NCI-H2029 (cell line): ENCODE data around the gene C19orf44.
A peak's percentile ranks its signal among the peaks of the same experiment; 100 is the strongest.
"Not testable (repeated sequence)": the region's sequence is repeated elsewhere in the genome, so short reads cannot be mapped to it uniquely, and the experiment has no call there.

ENCODE experiments used
- DNase-seq: peaks from one replicate; lab custom pipeline; 2025; lab: John Stamatoyannopoulos, UW

Gene C19orf44

DNA sequence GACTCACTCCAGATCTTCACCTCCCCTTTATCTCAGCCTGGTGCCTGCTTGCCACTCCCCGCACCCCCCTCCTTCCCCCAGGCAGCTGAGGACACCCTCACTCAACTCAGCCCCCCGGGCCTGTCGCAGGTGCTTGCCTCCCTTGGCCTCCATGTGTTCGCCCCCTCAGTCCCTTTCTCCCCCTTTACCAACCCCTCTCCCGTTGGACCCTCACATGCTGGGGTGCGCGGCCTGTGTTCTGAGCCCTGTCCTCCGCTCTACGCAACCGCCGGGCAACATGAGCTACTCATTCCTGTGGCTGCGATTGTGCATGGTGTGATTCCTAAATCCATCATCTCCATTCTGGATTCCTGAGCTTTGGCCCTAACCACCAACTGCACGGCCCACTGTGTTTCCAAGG lies 40.9 kb downstream of the C19orf44 start:
- DNase-seq: no peak

- no peak for DNase-seq
Measured at GRCh38 chr19:16540948-16541347, 44.8 kb downstream of the C19orf44 start.

DNA sequence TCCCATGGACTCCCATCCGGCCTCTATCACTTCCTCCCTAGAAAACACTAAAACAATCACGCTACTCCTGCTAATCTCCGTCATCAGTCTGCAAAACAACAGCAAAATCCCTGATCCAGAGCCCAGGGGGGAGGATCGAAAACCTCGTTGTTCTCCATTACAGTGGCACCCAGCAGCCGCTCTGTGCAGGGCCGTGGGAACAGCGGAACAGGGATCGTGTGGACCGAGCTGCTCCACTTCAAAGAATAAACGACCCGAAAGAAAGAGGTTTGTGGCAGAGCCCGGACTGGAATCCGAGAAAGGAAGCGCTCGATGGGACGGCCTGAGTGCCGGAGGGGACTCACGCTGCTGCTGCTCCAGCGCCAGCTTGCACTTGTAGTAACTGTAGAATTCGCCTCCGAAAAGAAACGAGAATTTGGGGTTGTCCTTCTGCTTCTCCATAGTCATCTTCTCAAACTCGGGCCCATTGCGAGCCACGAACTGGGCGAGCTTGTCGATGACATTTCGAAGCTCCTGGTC lies 45.4 kb downstream of the C19orf44 start:
- no peak for DNase-seq

GRCh38 chr19:16542045-16542909 lies 46.1 kb downstream of the C19orf44 start, which contains the start of gene CHERP:
CHERP (minus strand) TSS chr19:16542437; CDS start chr19:16542378, 59 bp downstream.
- peak; percentile 95 for DNase-seq

- DNase-seq: no peak
Measured at GRCh38 chr19:16542910-16543472, 46.8 kb downstream of the C19orf44 start.

DNA sequence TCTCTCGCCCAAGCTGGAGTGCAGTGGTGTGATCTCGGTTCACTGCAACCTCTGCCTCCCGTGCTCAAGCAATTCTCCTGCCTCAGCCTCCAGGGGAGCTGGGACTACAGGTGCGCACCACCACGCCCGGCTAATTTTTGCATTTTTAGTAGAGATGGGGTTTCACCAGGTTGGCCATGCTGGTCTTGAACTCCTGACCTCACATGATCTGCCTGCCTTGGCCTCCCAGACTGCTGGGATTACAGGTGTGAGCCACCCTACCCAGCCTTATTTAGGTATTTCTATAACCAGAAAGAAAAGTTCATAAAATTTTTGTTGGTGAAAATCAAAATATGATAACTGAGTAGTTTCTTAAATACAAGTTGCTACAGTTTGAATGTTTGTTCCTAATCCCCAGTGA lies 47.5 kb downstream of the C19orf44 start:
- DNase-seq: not testable (repeated sequence)

DNA sequence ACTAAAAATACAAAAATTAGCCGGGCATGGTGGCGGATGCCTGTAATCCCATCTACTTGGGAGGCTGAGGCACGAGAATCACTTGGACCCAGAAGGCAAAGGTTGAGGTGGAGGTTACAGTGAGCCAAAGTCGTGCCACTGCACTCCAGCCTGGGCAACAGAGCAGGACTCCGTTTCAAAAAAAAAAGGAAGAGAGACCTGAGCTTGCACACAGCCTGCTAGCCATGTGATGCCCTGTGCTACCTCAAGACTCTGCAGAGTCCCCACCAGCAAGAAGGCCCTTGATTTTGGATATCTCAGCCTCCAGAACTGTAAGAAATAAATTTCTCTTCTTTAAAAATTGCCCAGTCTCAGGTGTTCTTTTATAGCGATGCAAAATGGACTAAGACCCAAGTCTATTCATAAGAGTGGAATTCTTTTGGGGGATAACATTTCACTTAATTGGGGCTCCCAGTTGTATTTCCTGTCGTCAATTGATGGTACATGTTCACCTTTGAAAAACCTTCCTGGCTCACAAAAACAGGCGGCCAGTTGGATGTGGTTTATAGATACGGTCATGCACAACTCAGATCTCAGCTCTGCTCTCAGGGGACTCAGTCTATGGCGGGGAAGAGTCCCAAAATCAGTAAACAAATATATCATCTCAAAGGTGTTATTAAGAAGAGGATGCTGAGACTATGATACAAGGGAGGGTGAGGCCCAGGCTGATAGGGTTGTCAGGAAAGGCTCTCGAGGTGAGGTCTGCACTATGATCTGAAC lies 48.5 kb downstream of the C19orf44 start:
- DNase-seq: no peak

DNA sequence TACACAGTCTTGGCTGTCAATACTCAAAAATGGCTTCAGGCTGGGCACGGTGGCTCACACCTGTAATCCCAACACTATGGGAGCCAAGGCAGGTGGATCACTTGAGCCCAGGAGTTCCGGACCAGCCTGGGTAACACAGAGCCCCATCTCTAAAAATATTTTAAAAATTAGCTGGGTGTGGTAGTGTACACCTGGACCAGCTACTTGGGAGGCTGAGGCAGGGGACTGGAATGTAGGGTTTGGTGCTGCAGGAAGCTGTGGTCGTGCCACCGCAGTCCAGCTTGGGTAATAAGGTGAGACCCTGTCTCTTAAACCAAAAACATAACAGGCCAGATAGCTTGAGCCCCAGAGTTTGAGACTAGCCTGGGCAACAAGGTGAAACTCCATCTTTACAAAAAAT lies 52.8 kb downstream of the C19orf44 start:
- DNase-seq: no peak

DNA sequence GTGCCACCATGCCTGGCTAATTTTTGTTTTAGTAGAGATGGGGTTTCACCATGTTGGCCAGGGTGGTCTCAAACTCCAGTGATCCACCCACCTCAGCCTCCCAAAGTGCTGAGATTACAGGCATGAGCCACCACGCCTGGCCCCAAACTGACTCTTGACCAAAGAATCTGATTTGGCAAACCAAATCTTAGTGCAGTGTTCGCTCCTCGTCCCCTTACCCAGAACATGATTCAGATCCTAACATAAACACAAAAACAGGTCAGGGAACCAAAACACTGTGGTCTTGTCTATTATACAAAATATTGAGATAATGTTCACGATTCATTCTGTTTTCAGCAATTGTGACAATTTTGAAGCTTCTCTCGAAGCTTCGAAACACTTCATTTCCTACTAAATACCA lies 55.7 kb downstream of the C19orf44 start:
- DNase-seq: not testable (repeated sequence)

DNA sequence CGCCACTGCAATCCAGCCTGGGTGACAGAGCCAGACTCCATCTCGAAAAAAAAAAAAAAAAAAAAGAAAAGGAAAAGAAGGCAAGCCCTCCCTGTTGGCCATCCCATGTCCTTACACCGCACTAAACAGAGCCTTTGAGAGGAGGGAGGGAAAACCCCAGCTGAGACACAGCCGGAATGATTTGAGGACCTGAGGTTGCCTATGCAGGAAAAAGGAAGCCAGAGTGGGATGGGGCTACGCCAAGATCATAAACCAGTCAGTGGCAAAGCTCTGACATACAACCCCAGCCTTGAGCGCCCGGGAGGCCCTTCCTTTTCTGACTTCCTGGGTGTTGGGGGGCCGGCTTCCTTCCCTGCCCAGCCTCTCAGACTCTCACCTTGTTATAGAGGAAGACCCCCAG lies 58.6 kb downstream of the C19orf44 start:
- DNase-seq: no peak

DNA sequence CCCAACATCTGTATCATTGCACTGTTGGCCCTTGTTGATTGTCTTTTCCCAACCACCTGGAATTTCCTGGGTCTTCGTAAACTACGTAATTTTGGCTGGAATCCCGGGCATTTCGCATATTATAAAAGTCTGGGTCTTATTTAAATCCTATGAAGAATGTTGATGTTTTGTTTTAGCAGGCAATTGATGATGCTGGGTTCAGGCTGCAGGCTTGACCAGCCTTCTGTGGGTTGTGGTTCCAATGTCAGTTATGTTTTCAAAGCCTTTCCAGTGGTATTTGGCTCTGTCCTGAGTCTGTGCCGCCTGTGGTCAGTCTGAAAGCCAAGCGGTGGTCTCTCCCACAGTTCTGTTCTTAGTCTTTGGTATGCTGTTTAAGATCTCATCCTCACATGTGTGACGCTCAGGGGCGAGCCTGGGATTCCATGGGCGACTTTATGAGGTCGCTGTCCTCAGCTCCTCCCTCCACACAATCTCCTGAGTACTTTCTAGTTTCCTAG lies 63.6 kb downstream of the C19orf44 start:
- DNase-seq: no peak

- DNase-seq: no peak
Measured at GRCh38 chr19:16561382-16561781, 65.2 kb downstream of the C19orf44 start.

- no peak for DNase-seq
Measured at GRCh38 chr19:16562608-16563025, 66.4 kb downstream of the C19orf44 start.

- no peak for DNase-seq
Measured at GRCh38 chr19:16564842-16565241, 68.6 kb downstream of the C19orf44 start.

DNA sequence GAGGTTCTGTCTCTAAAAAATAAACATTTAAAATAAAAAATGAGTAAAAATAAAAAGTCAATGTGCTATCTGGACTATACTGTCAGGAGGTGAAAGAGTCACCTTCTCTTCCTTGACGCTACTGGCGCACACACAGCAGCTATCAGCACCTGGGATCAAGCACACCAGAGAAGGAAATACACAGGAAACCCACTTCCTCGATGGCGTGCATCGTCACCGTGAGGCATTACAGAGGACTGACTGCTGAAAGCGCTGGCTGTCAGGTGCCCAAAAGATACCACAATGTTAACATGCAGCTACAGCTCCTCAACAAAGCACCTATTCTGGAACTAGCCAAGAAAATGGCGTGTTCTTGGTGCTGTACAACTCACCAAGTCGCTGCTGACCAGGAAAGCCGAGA lies 70.0 kb downstream of the C19orf44 start:
- DNase-seq: no peak

DNA sequence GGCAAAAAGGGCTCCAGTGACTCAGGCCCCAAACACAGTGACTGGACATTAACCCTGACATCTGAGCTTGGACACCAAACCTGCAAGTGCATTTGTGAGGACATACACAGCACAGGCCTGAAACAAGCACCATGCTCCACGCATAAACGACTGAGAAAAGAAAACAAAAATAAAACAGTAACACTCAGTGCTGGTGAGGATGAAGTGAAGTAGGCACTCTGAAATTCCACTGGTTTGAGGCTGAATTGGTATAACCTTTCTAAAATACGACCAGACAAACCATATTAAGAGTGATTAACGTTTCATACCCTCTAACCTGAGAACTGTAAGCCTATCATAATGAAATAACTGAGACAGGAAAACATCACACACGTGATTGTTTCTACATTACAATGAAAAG lies 70.5 kb downstream of the C19orf44 start:
- no peak for DNase-seq

DNA sequence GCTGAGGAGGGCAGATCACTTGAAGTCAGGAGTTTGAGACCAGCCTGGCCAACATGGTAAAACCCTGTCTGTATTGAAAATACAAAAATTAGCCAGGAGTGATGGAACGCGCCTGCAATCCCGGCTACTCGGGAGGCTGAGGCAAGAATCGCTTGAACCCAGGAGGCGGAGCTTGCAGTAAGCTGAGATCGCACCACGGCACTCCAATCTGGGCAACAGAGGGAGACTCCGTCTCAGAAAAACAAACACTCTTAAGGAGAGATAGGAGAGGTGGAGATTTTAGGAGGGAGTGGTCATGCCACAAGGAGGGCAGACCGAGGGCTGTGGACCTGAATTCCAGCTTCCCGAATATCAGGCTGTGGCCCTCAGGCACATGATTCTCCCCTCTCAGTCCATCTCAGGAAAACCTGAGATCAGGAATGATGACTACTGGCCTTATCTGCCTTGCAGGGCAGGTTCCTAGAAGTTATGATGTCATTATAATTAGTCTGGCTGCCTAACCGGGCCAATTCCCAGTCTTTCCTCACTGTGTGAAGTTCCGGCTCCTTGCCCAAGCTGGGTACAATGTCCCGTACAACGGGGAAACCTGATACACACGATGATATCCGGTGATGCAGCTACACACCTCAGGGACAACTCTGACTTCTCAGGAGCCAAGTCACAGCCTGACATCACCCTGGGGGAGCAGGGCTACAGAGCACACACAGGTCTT lies 73.6 kb downstream of the C19orf44 start:
- DNase-seq: no peak
